Neutrophil (primary cell): ENCODE measurements around the gene SLC39A12.
"Not testable (repeated sequence)": the region's sequence is repeated elsewhere in the genome, so short reads cannot be mapped to it uniquely, and the experiment has no call there.

Experiments used
- H3K27ac ChIP-seq: fragments of 200-600 bp; sonication (generic); 2 replicates; pipeline ENCODE4 v1.5.1; 2016; ENCODE audit warnings: mild to moderate bottlenecking, moderate library complexity
- H3K27me3 ChIP-seq: fragments of 200-600 bp; sonication (generic); 2 replicates; pipeline ENCODE4 v1.6.0; 2016; ENCODE audit warnings: mild to moderate bottlenecking
- H3K36me3 ChIP-seq: fragments of 200-600 bp; sonication (generic); 2 replicates; pipeline ENCODE4 v1.5.1; 2017
- H3K4me1 ChIP-seq, 2 experiments: fragments of 200-600 bp in 1 of 2; sonication (generic) in 1 of 2; 1 replicate in 1 of 2; 2 replicates in 1 of 2; pipeline versions ENCODE4 v1.5.1 to v1.6.1; 2013 to 2016; ENCODE audit warnings: low read depth in 1 of 2, low read length in 1 of 2, mild to moderate bottlenecking in 1 of 2, moderate library complexity in 1 of 2; ENCODE audit not compliant: control insufficient read depth in 1 of 2, insufficient read depth in 1 of 2
- H3K4me3 ChIP-seq, 2 experiments: fragments of 200-600 bp in 1 of 2; sonication (generic) in 1 of 2; 1 replicate in 1 of 2; 2 replicates in 1 of 2; pipeline ENCODE4 v1.5.1; 2013 to 2016; ENCODE audit warnings: low read depth in 1 of 2, low read length in 1 of 2, mild to moderate bottlenecking in 1 of 2, moderate library complexity in 1 of 2
- H3K9me3 ChIP-seq: fragments of 200-600 bp; sonication (generic); 2 replicates; pipeline ENCODE4 v1.5.1; 2016
- TF ChIP-seq, protein P1 (sequence below): fragments of 200-600 bp; sonication (generic); IDR thresholded peaks from 2 replicates; pipeline ENCODE4 v1.5.1; 2016; ENCODE audit warnings: antibody characterized with exemption

SLC39A12 gene

DNA sequence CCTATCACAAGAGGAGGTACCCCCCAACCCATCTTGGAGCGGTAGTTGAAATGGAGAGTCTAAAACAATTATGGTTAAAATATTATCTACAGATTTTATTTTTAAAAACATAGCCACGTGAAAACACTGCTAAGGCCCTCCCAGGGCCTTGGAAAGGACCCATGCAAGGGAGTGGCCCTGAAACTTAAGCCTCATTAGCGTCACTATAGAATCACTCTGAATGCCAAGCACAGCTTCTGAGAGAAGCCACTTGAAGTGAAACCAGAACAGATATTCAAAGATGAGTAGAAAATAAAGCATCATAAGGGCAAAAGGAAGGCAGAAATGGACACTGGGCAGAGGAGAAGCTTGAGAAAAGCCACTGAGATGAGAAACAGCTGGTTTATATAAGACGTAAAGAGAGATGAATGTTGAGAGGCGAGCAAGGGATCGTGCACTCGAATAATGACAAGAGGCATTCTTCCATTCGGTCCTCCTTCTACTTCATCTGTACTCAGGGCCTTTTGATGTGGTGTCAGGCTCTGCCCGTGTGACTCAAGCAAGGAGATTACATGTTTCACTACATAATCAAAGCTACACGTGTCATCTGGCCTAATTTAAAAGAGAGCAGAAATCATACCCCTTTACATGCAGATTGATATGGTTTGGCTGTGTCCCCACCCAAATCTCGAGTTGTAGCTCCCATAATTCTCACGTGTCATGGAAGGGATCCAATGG lies 33.4 kb upstream of the SLC39A12 start:
- H3K36me3 ChIP-seq, result no peaks in the 10 kb centered on the region
- no peak overlapping the region for H3K4me3 ChIP-seq
- no peaks in the 10 kb centered on the region for H3K4me1 ChIP-seq
- H3K27ac ChIP-seq, result no peak overlapping the region
- H3K9me3 ChIP-seq, result no peaks in the 10 kb centered on the region
- TF ChIP-seq, protein P1, sequence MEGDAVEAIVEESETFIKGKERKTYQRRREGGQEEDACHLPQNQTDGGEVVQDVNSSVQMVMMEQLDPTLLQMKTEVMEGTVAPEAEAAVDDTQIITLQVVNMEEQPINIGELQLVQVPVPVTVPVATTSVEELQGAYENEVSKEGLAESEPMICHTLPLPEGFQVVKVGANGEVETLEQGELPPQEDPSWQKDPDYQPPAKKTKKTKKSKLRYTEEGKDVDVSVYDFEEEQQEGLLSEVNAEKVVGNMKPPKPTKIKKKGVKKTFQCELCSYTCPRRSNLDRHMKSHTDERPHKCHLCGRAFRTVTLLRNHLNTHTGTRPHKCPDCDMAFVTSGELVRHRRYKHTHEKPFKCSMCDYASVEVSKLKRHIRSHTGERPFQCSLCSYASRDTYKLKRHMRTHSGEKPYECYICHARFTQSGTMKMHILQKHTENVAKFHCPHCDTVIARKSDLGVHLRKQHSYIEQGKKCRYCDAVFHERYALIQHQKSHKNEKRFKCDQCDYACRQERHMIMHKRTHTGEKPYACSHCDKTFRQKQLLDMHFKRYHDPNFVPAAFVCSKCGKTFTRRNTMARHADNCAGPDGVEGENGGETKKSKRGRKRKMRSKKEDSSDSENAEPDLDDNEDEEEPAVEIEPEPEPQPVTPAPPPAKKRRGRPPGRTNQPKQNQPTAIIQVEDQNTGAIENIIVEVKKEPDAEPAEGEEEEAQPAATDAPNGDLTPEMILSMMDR, result no peak
- H3K27me3 ChIP-seq, result no peaks in the 10 kb centered on the region

DNA sequence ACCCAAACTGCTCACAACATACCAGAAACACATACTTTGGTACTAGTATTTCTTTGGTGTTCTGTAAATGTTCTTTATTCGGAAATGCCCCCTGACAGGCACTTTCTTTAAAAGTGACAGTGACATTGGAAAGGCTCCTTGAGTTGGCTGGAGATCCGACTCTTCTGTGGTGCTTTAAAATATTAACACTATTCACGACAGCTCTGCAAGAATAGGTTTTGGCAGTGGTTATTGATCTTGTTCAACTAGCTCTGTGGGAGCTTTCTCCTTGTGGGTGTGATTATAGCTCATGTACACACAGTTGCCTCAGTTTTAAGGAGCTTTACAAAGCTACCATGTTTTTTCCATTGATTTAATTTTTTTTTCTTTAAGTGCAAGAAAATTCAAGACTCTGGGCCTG lies 30.3 kb upstream of the SLC39A12 start:
- TF ChIP-seq, protein P1, result no peak
- no peaks in the 10 kb centered on the region for H3K9me3 ChIP-seq

DNA sequence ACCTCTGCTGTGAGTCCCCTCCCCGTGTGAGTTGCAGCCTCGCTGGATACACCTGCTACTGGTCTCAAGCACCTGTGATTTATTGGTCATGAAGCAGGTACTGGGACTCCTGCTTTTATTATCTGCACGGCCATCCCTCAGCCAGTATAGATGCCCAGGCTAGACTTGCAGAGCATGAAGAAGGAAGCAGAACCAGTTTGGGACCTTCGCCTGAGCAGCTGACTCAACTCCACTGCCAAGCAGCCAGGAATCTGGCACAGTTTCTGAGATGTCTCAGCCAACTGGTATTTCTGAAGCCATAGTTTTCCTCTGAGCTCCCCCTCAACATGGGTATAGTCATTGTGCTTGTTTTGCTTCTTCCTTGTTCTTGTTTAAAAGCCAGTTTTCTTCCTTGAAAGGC lies 28.0 kb upstream of the SLC39A12 start:
- TF ChIP-seq, protein P1, result no peak
- H3K36me3 ChIP-seq, result no peaks in the 10 kb centered on the region

More for the DNA sequence above, 30.3 kb upstream of the SLC39A12 start:
- Histone ChIP-seq H3K27ac (no peak overlapping the region), H3K27me3 (no peaks in the 10 kb centered on the region), H3K36me3 (no peaks in the 10 kb centered on the region), H3K4me1 (no peaks in the 10 kb centered on the region), H3K4me3 (no peak overlapping the region)

DNA sequence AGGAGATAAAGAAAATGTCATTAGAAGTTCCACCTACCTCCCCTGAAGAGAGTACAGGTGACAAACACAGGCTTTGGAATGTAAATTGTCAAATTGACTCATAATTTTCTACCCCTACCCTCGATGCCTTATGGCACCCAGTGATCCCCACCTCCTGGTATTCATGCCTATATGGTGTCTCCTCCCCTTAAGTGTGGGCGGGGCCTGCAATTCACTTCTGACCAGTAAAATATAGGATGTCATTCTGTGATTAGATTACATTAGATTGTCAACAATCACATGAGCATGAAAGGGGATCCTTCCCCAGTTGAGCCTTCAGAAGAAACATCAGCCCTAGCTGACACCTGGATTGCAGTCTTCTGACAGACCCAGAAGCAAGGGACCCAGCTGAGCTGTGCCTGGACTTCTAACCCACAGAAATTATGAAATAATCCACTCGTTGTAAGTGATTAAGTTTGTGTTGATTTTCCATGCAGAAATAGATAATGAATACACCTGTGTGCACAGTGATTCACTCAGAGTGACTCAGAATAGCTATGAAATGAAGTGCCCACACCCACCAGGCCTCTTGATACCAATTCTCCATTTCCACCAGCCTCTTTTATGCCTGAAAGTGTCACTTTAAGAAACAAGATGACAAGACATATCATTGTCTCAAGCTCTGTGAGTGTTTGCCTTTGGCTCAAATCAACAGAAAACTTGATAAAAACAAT lies 8.5 kb upstream of the SLC39A12 start:
- H3K4me3 ChIP-seq, result no peak overlapping the region
- no peaks in the 10 kb centered on the region for H3K36me3 ChIP-seq
- TF ChIP-seq, protein P1, result no peak
- H3K4me1 ChIP-seq, result no peaks in the 10 kb centered on the region
- no peak overlapping the region for H3K27ac ChIP-seq
- no peaks in the 10 kb centered on the region for H3K27me3 ChIP-seq
- H3K9me3 ChIP-seq, result no peaks in the 10 kb centered on the region

More for the DNA sequence above, 28.0 kb upstream of the SLC39A12 start:
- H3K9me3 ChIP-seq, result no peaks in the 10 kb centered on the region
- no peak overlapping the region for H3K27ac ChIP-seq
- H3K4me3 ChIP-seq, result no peak overlapping the region
- H3K4me1 ChIP-seq, result no peaks in the 10 kb centered on the region
- H3K27me3 ChIP-seq, result no peaks in the 10 kb centered on the region

DNA sequence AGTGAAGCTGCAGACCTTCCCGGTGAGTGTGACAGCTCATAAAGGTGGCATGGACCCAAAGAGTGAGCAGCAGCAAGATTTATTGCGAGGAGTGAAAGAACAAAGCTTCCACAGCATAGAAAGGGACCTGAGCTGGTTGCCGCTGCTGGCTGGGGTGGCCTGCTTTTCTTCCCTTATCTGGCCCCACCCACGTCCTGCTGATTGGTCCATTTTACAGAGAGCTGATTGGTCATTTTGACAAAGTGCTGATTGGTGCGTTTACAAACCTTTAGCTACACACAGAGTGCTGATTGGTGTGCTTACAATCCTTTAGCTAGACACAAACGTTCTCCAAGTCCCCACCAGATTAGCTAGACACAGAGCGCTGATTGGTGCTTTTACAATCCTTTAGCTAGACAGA lies 1.4 kb upstream of the SLC39A12 start:
- H3K9me3 ChIP-seq, H3K36me3 ChIP-seq, H3K4me3 ChIP-seq, H3K27me3 ChIP-seq, H3K27ac ChIP-seq, H3K4me1 ChIP-seq: not testable (repeated sequence)

DNA sequence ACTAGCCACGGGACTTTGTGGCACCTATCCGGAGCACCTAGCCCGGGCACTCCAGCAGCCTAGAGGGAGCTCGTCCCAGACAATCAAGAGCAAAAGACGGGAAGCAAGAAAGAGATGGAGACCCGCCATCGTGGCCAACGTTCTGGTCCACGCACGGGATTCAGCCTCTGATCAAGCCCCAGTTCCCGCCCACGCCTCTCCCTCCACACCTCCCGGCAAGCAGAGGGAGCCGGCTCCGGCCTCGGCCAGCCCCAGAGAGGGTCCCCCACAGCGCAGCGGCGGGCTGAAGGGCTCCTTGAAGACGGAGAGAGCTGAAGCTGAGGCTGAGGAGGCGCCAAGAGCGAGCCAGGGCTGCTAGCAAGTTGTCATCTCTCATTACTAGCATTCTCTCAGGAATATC lies 992 bp upstream of the SLC39A12 start:
- TF ChIP-seq, protein P1, result no peak
- Histone ChIP-seq H3K9me3 (no peaks in the 10 kb centered on the region), H3K27ac (no peak overlapping the region), H3K27me3 (no peaks in the 10 kb centered on the region), H3K4me3 (no peak overlapping the region), H3K4me1 (no peaks in the 10 kb centered on the region), H3K36me3 (no peaks in the 10 kb centered on the region)

DNA sequence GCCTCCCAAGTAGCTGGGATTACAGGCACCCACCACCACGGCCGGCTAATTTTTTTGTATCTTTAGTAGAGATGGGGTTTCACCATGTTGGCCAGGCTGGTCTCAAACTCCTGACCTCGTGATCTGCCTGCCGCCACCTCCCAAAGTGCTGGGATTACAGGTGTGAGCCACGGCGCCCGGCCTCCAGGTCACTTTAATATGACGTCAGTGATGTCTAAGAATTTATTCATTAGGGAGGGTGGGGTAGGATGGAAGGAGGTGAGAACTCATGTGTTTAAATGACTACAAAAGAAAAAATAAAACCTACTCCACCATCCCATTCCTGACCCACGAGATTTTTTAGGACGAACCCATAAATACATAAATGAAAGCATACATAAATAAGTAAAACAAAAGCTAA lies 2.7 kb downstream of the SLC39A12 start:
- H3K27ac ChIP-seq, H3K4me3 ChIP-seq, H3K36me3 ChIP-seq, H3K27me3 ChIP-seq, H3K4me1 ChIP-seq, H3K9me3 ChIP-seq: not testable (repeated sequence)
